Naive B cell (primary cell): ENCODE results near the gene CNIH2. TPM values are rescaled to one million over a fixed set of nuclear protein-coding genes. Genes with fewer than 3 reads are reported as not detected.

Experiments
- ATAC-seq, 2 donors: fragments of 150-1000 bp; cut with Tn5 transposase; 2 replicates each; pipeline ENCODE4 v1.10.0; 2021; ENCODE audit warnings: low read depth in 2 of 2, mild to moderate bottlenecking in 2 of 2, moderate library complexity in 2 of 2
- DNase-seq: peaks from one replicate; pipeline ENCODE4 v3.0.0; 2022
- H3K27ac Mint-ChIP-seq, 6 donors: one replicate each; pipeline ENCODE4 v1.8.0; 2020 to 2022; ENCODE audit warnings: mild to moderate bottlenecking in 6 of 6, mixed read lengths in 6 of 6, moderate library complexity in 5 of 6, inconsistent platforms in 2 of 6
- H3K27me3 Mint-ChIP-seq, 3 donors: one replicate each; pipeline ENCODE4 v1.8.0; 2021 to 2022; ENCODE audit warnings: mixed read lengths in 3 of 3, mild to moderate bottlenecking in 1 of 3
- H3K36me3 Mint-ChIP-seq, 2 donors: one replicate each; pipeline ENCODE4 v1.8.0; 2020 to 2022; ENCODE audit warnings: mixed read lengths in 2 of 2, inconsistent platforms in 1 of 2, mild to moderate bottlenecking in 1 of 2
- H3K4me1 Mint-ChIP-seq, 3 donors: one replicate each; pipeline ENCODE4 v1.8.0; 2020 to 2022; ENCODE audit warnings: mixed read lengths in 3 of 3, inconsistent platforms in 1 of 3, mild to moderate bottlenecking in 1 of 3, moderate library complexity in 1 of 3
- H3K4me3 Mint-ChIP-seq, 8 donors: one replicate each; pipeline ENCODE4 v1.8.0; 2020 to 2022; ENCODE audit warnings: mild to moderate bottlenecking in 8 of 8, mixed read lengths in 8 of 8, moderate library complexity in 8 of 8, inconsistent platforms in 2 of 8
- H3K9me3 Mint-ChIP-seq, 7 donors: one replicate each; pipeline ENCODE4 v1.8.0; 2020 to 2022; ENCODE audit warnings: mixed read lengths in 7 of 7, mild to moderate bottlenecking in 5 of 7, inconsistent platforms in 2 of 7, moderate library complexity in 1 of 7
- polyA plus RNA-seq, 6 donors: library from polyadenylated mRNA; unstranded; fragments of 300-500 nt; fragmentation: Illumina TruSeq; gene quantifications; one replicate each; pipeline ENCODE4 v1.2.3, GENCODE V29; 2021; ENCODE audit warnings: low read depth in 6 of 6

The CNIH2 gene
- polyA plus RNA-seq: not detected

DNA sequence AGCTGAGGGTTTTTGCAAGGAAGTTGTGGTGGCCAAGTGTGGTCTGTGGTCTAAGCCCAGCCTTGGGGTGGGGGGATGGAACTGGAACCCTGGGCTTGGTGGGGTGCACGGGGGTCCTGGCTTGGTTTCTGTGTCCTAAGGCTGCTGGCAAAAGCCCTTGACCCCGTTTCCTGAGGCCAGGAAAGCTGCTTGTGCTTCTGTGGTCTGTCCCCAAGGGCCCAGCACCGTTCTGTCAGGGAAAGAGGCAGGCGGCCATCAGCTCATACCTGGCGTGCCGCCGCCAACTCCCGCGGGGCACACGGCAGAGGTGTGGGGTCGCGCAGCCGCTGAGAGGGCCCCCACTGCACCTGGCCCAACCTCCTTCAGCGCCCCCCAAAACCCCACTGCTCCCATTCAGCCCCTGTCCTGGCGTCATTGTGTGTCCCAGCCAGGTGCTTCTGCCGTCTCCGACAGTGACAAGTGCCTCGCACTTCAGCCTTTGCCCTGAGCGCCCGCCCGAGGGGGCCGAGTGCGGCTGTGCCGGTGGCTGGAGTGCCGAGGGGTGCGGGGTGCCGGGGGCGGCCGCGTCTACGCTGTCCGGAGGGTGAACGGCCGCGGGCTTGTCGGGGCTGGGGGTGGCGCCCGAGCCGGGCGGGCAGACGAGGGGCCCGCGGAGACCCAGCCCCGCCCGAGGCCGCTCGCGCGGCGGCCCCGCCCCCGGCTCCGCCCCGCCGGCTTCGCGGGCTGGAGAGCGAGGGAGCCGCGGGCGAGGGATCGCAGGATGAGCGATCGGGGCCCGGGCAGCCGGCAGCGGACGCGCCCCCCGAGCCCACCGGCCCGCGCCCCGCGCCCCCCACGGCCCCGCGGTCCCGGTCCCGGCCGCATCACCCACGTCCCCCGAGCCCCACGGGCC, at the start of gene CNIH2:
Gene CNIH2 (plus strand): TSS at position 705 of the 892 bp plus-strand sequence. CDS start 282 bp downstream, outside the sequence.
- Mint-ChIP-seq H3K27ac (peak within 1 kb of the TSS; percentile 57 to 96 (median 90)), H3K9me3 (no peaks in the 10 kb centered on the region), H3K4me1 (peaks cover 42 to 51% (median 44%) of the 10 kb centered on the region in 3 donors), H3K27me3 (peaks cover 0 to 17% (median 11%) of the 10 kb centered on the region in 3 donors), H3K36me3 (peaks cover 8 to 36% of the 10 kb centered on the region in 2 donors), H3K4me3 (peak within 1 kb of the TSS; percentile 44 to 83 (median 68))
- ATAC-seq (peak; percentile 21 to 26), DNase-seq (peak; percentile 55)

DNA sequence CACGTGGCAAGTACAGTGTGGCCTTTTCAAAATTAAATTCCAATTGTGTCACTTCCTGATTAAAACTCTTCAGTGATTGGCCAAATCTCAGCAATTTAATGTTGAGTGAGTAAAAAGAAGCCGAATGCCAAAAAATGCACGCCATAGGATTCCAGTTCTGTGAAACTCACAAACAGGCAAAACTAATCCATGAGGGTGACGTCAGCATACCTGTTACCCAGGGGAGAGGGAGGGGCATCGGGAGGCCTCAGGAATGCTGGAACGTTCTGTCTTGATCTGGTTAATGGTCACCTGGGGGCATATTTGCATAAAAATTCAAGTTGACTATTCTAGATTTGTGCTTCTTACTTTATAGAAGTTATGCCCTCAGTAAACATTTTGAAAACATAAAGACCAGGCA, 49.5 kb upstream of the CNIH2 start:
- no peak overlapping the region for H3K4me3 Mint-ChIP-seq
- peaks cover 9 to 38% of the 10 kb centered on the region in 2 donors for H3K36me3 Mint-ChIP-seq
- peak overlapping the region in 2 of 6 donors; percentile 37 to 62 for H3K27ac Mint-ChIP-seq
- DNase-seq (no peak), ATAC-seq (no peak)
- peaks cover 0 to 9% (median 2%) of the 10 kb centered on the region in 3 donors for H3K4me1 Mint-ChIP-seq
- H3K9me3 Mint-ChIP-seq: peaks cover 0 to 1% (median 0%) of the 10 kb centered on the region in 7 donors
- no peaks in the 10 kb centered on the region for H3K27me3 Mint-ChIP-seq

DNA sequence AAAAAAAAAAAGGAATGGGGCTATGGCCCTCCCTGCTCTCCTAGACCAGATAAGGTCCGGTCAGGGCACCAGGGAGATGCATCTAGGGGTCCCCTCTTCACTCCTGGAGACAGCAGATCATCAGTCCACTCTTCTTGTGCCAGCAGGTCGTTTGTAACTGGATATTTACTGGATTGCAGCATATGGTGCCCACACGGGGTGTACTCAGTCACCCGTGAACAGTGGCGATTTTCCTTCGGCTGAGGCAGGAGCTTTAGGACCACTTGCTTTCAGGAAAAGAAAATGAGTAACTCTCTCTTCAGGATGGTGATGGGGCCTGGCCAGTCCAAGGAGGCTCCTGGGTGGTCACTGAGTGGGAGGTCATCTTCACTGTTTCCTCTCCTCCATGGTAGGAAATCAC, 47.8 kb upstream of the CNIH2 start:
- Mint-ChIP-seq H3K27ac (peak overlapping the region in 3 of 6 donors; percentile 11 to 67 (median 20)), H3K36me3 (peaks cover 9 to 51% of the 10 kb centered on the region in 2 donors)
- DNase-seq: no peak

DNA sequence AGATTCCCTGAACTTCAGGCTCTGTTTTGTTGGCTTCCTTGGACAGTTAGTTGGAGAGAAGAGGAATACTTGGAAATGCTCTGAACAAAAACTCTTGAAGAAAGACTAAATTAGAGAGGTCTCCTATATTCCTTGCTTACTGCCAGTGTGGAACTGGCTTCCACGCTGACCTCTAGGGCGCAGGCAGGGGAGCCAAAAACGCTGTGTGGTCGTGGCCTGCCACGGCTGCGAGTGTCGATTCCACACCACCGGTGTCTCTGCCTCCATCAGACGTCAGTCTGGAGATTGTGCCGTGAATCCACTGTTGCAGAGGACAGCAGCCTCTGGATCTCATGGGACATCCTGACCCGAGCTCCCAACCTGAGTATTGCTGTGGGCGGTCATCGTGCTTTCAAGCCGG, 47.0 kb upstream of the CNIH2 start:
- H3K4me1 Mint-ChIP-seq: peaks cover 0 to 9% (median 0%) of the 10 kb centered on the region in 3 donors
- H3K27ac Mint-ChIP-seq: no peak overlapping the region
- DNase-seq (no peak), ATAC-seq (no peak)
- no peaks in the 10 kb centered on the region for H3K27me3 Mint-ChIP-seq
- no peak overlapping the region for H3K4me3 Mint-ChIP-seq
- peaks cover 15 to 60% of the 10 kb centered on the region in 2 donors for H3K36me3 Mint-ChIP-seq
- H3K9me3 Mint-ChIP-seq: peaks cover 0 to 1% (median 0%) of the 10 kb centered on the region in 7 donors

More for the DNA sequence above, 47.8 kb upstream of the CNIH2 start:
- no peak overlapping the region for H3K4me3 Mint-ChIP-seq
- no peak for ATAC-seq
- H3K27me3 Mint-ChIP-seq: no peaks in the 10 kb centered on the region
- peaks cover 0 to 9% (median 0%) of the 10 kb centered on the region in 3 donors for H3K4me1 Mint-ChIP-seq
- H3K9me3 Mint-ChIP-seq: peaks cover 0 to 1% (median 0%) of the 10 kb centered on the region in 7 donors

DNA sequence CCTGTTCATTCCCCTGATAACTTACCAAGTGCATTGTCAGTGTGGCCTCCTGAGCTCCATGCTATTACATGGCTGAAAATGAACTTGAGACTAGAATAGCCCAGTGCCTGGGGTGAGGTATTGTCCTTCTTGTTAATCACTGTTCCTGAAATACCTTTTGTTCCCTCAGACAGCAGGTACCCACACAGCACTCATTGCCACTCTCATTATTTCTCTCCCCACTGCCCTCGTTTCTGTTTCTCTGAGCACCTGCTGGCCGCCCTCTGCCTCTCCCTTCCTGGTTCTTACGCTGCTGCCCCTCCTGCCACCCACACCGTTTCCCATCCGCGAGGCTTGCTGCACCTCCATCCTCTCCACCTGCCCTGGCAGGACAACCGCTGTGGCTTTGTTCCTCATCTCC, 46.4 kb upstream of the CNIH2 start:
- Mint-ChIP-seq H3K4me3 (no peak overlapping the region), H3K27me3 (no peaks in the 10 kb centered on the region), H3K36me3 (peaks cover 15 to 61% of the 10 kb centered on the region in 2 donors), H3K27ac (no peak overlapping the region), H3K4me1 (peaks cover 0 to 9% (median 0%) of the 10 kb centered on the region in 3 donors), H3K9me3 (peaks cover 0 to 1% (median 0%) of the 10 kb centered on the region in 7 donors)
- ATAC-seq (no peak), DNase-seq (no peak)

DNA sequence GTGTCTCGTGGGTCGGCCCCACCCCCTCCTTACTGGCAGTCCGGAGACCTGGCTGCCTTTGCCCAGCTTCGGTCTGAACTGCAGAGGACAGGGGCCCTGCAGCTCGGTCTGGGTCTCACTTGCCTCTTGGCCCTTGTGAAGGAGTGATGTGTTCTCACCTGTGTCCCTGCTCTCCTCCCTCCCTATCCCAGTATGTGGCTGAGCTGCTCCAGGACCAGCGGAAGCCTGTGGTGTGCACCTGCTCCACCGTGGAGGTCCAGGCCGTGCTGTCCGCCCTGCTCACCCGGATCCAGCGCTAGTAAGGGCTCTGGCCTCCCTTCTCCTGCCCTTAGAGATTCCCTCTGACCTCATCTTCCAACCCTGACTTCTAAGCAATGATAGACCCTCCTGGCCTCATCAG, 45.2 kb upstream of the CNIH2 start:
- ATAC-seq (no peak), DNase-seq (no peak)
- Mint-ChIP-seq H3K27ac (no peak overlapping the region), H3K4me3 (peak overlapping the region in 1 of 8 donors; percentile 15), H3K4me1 (peaks cover 0 to 9% (median 0%) of the 10 kb centered on the region in 3 donors), H3K9me3 (peaks cover 0 to 1% (median 0%) of the 10 kb centered on the region in 7 donors), H3K36me3 (peaks cover 15 to 61% of the 10 kb centered on the region in 2 donors), H3K27me3 (no peaks in the 10 kb centered on the region)

DNA sequence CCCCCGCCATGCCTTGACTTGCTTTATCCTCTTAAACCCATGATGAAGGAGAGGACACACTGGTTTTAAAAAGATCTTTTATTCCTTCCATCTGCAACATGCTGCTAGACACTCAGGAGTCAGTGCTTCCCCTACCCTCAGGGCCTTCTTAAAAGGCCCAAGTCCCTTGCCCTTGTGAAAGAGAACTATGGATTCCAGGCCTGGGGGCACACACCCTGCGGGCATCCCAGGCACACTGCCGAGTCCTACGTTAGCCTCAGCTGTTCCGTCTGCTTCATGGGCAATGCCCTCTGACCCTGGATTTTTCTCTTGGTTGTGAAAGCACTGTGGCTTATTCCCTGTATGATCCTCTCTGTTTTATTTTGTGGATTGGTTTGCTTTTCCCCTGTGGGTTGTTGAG, 44.7 kb upstream of the CNIH2 start:
- peaks cover 14 to 59% of the 10 kb centered on the region in 2 donors for H3K36me3 Mint-ChIP-seq
- no peaks in the 10 kb centered on the region for H3K9me3 Mint-ChIP-seq
- H3K27me3 Mint-ChIP-seq: no peaks in the 10 kb centered on the region
- DNase-seq: no peak
- ATAC-seq: no peak
- H3K27ac Mint-ChIP-seq: peak overlapping the region in 1 of 6 donors; percentile 22
- H3K4me3 Mint-ChIP-seq: no peak overlapping the region
- peaks cover 0 to 9% (median 0%) of the 10 kb centered on the region in 3 donors for H3K4me1 Mint-ChIP-seq

DNA sequence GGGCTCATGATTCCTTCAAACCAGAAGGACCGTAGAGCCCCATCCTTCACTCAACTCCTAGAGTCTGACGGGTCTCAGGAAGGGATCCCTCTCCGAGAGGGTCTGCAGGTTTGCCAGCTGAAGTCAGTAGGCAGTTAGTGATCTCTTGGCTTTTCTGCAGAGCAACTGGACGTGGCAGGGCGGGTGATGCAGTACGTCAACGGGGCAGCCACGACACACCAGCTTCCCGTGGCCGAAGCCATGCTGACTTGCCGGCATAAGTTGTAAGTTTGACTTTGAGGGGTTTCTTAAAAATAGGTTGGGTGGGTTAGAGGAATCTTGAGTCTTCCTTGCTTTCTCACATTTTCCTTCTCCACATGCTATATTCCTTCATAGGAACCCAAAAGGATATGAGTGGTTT, 42.8 kb upstream of the CNIH2 start:
- Mint-ChIP-seq H3K27me3 (no peaks in the 10 kb centered on the region), H3K36me3 (peaks cover 10 to 45% of the 10 kb centered on the region in 2 donors), H3K9me3 (no peaks in the 10 kb centered on the region), H3K4me1 (peaks cover 0 to 4% (median 2%) of the 10 kb centered on the region in 3 donors), H3K4me3 (no peak overlapping the region), H3K27ac (peak overlapping the region in 3 of 6 donors; percentile 30 to 88 (median 86))
- no peak for ATAC-seq
- no peak for DNase-seq

DNA sequence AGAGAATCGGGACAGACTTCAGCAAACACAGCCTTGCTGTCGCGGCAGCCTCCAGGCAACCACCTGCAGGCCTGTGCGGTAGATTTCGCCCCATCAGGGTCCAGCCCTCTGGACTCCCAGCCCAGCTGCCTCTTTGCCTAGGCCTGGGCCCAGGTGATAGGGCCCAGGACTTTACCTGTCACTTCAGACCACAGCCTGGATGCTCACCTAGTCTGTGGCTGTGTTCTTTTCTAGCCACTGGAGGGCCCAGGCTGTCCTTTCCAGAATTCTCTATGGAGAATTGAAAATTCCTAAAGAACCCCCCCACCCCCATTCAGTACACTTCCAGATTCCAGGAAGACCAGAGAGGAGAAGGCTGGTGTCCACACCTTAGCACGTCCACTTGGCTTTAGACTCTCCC, 40.1 kb upstream of the CNIH2 start:
- peak overlapping the region in 1 of 6 donors; percentile 63 for H3K27ac Mint-ChIP-seq
- H3K36me3 Mint-ChIP-seq: peaks cover 10 to 48% of the 10 kb centered on the region in 2 donors
- no peaks in the 10 kb centered on the region for H3K9me3 Mint-ChIP-seq
- ATAC-seq (no peak), DNase-seq (no peak)
- peaks cover 10 to 13% (median 12%) of the 10 kb centered on the region in 3 donors for H3K4me1 Mint-ChIP-seq
- H3K4me3 Mint-ChIP-seq: no peak overlapping the region
- no peaks in the 10 kb centered on the region for H3K27me3 Mint-ChIP-seq

DNA sequence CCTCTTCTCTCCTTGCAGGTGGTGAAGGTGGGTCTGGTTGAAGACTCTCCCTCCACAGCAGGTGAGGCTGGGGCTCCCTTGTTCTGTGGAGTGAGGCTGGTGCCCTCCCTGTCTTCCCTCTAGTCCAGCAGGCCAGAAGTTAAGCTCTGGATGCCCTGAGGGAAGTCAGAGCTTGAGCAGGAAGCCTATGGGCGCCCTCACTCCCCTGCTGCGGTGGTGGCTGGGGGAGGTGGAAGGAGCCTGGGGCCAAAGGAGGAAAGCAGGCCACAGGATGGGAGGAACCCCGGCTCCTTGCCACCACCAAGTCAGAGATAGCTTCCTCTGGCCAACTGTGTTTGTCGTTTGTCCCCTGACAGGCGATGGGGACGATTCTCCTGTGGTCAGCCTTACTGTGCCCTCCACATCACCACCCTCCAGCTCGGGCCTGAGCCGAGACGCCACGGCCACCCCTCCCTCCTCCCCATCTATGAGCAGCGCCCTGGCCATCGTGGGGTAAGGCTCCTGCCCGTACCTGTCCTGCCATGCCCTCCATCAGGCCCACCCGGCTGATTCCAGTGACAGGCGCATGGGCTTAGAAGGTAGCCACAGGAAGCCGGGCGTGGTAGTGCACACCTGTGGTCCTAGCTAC, 39.1 kb upstream of the CNIH2 start:
- no peak for ATAC-seq
- no peak overlapping the region for H3K4me3 Mint-ChIP-seq
- peak overlapping the region in 1 of 6 donors; percentile 24 for H3K27ac Mint-ChIP-seq
- DNase-seq: no peak
- H3K4me1 Mint-ChIP-seq: peaks cover 12 to 17% (median 16%) of the 10 kb centered on the region in 3 donors
- H3K9me3 Mint-ChIP-seq: no peaks in the 10 kb centered on the region
- no peaks in the 10 kb centered on the region for H3K27me3 Mint-ChIP-seq
- H3K36me3 Mint-ChIP-seq: peaks cover 6 to 45% of the 10 kb centered on the region in 2 donors

DNA sequence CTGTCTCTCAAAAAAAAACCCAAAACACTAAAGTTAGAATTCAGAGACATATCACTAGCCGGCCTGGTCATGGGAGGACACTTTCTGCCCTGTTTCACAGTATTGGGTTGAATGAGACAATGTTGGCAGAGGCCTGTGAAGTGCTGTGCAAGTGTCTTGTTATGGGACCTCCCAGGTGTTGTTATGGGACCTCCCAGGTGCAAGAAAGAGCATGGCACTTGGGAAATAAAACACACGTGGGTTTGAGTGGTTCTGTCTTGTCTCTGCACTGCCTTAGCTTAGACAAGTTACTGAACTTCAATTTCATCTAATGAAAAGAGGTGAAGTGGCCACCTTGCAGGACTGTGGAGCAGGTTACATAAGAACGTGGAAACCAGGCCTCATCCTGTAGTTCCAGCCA, 38.5 kb upstream of the CNIH2 start:
- Mint-ChIP-seq H3K27ac (no peak overlapping the region), H3K9me3 (no peaks in the 10 kb centered on the region), H3K4me3 (no peak overlapping the region), H3K27me3 (no peaks in the 10 kb centered on the region), H3K36me3 (peaks cover 6 to 41% of the 10 kb centered on the region in 2 donors), H3K4me1 (peaks cover 12 to 21% (median 19%) of the 10 kb centered on the region in 3 donors)
- DNase-seq (no peak), ATAC-seq (no peak)

DNA sequence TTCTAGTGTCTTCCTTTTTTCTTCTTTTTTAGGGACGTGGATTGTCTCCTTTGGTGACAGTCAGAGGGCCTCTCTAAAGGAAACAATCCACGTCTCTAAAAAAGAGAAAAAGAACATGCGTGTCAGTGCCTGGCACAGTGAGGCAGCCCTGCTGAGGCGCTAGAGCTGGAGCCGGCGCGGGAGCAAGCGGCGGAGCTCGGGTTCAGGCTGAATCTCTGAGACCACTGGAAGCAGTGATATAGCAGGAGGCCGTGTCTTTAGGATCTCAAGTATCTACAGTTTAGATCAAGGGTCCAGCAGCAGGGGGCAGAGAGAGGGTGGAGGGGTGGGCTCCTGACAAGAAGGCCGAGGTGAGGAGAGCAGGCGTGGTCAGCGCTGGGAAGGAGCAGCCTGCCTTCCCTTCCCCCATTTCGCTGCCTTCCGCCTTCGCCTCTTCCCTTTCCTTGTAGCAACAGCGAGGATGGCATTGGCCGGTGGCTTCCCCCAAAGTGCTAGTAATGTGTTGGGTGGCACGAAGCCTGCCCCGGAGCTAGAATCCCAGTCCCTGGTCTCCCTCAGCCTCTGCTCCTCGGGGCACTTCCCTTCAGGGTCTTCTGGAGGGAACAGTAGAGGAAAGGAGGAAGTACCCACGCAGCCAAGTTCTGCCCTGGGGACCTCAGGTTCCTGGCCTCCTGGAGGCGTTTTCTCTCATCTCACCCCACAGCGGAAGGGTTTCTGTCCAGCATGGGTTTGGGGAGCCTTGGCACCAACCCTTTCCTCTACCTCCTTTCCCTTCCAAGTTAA, 37.8 kb upstream of the CNIH2 start:
- no peak for DNase-seq
- peaks cover 12 to 21% (median 19%) of the 10 kb centered on the region in 3 donors for H3K4me1 Mint-ChIP-seq
- peak overlapping the region in 2 of 6 donors; percentile 37 to 47 for H3K27ac Mint-ChIP-seq
- H3K36me3 Mint-ChIP-seq: peaks cover 6 to 42% of the 10 kb centered on the region in 2 donors
- H3K9me3 Mint-ChIP-seq: no peaks in the 10 kb centered on the region
- ATAC-seq: no peak
- no peaks in the 10 kb centered on the region for H3K27me3 Mint-ChIP-seq
- no peak overlapping the region for H3K4me3 Mint-ChIP-seq

DNA sequence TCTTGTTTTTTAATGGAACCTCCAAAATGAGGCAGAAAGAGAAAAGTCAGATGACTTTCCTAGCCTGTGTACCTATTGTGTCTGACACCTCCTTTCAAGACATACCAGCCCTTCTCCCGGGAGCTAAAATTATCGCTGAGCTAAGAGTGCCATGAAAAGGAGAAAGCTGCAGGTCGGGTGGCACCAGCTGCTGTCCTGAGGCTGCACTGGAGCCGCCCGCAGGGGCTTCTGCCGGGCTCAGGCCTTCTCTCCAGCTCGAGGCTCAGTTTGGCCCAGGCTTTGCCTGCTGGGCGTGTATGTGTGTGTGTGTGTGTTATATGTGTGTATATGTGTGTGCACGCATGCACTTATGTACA, 37.2 kb upstream of the CNIH2 start:
- Mint-ChIP-seq H3K36me3 (peaks cover 0 to 36% of the 10 kb centered on the region in 2 donors), H3K4me3 (no peak overlapping the region), H3K27me3 (no peaks in the 10 kb centered on the region), H3K4me1 (peaks cover 12 to 21% (median 19%) of the 10 kb centered on the region in 3 donors), H3K27ac (peak overlapping the region in 2 of 6 donors; percentile 47 to 72), H3K9me3 (no peaks in the 10 kb centered on the region)
- DNase-seq (no peak), ATAC-seq (no peak)
